ENCODE measurements around the gene PC. TPM values are rescaled to one million over a fixed set of nuclear protein-coding genes. Genes with fewer than 3 reads are reported as not detected.

Gene PC
- total and polyA plus RNA-seq, 9 of the 15 experiments (the other 6 are each of a cell fraction or from before 2014, with no cell fraction given) = 0.94 to 38.0 (median 8.7) TPM

DNA sequence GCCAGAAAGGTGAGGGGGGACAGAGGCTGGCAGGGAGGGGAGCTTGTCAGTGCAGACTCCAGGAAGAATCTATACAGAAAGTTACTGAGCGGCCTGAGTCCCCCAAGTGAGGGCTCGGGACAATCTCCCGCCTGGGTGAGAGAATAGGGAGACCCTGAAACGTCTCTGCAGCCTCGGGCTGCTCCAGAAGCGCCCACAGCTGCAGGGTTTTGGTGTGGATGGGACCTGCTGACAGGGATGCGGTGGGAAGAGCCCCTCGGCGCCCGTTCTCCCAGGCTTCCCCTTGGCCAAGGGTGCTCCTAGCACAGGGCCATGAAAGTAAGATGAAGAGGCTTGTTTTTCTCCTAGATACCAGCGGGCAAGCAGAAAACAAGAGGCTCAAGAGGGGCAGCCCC, 115.7 kb downstream of the PC start:
- CTCF ChIA-PET (ENCODE audit: low intra/inter-chr PET ratio) = no interaction called here

More for the DNA sequence above, 115.7 kb downstream of the PC start:
- WGBS (ENCODE audit: insufficient coverage, low coverage, missing lambda C conversion rate) = 2% methylated on average over 8 of the region's 11 CpGs
- Histone ChIP-seq H3K79me2 (ENCODE audit: control insufficient read depth, insufficient read depth, low read length) (peaks cover 48% of the 10 kb centered on the region), H3K36me3 (ENCODE audit: control insufficient read depth, insufficient read depth, low read length) (peaks cover 48% of the 10 kb centered on the region; the same call in 2 of the 3 replicates), H3K9me3 (replicated peaks; ENCODE audit: control insufficient read depth, insufficient read depth, low read depth, low read length) (no peaks in the 10 kb centered on the region), H3K9me1 (ENCODE audit: control insufficient read depth, insufficient read depth, low read length) (no peaks in the 10 kb centered on the region), H3K4me1 (replicated peaks in 1 of 2; ENCODE audit: control insufficient read depth in 2 of 2, insufficient read depth in 2 of 2, low read length in 2 of 2) (peaks cover 46 to 56% of the 10 kb centered on the region in 2 experiments), H3K27ac (ENCODE audit: extremely low read depth, low read depth, low read length) (peak overlapping the region; percentile 98), H3K4me3 (peak overlapping the region; percentile 99), H3K4me2 (ENCODE audit: insufficient read depth, low read length) (peak overlapping the region; percentile 99), H4K20me1 (replicated peaks; ENCODE audit: control insufficient read depth, insufficient read depth, low read length) (no peaks in the 10 kb centered on the region), H2AFZ (ENCODE audit: low read depth, low read length) (peak overlapping the region; percentile 92; the same call in 1 of the 2 replicates), H3K27me3 (ENCODE audit: control insufficient read depth in 2 of 2, insufficient read depth in 2 of 2, low read length in 2 of 2) (no peaks in the 10 kb centered on the region), H3K9ac (ENCODE audit: insufficient read depth in 1 of 2, low read depth in 2 of 2, low read length in 2 of 2) (peak overlapping the region; percentile 97 to 100)
- BruUV-seq (replicated peaks) = no TSS peak
- DNase-seq (ENCODE audit: extremely low read depth in 1 of 4, low spot score in 3 of 4) (no peak), FAIRE-seq (no peak), ATAC-seq (peak; percentile 15)
- TF ChIP-seq BRF1 (IDR thresholded peaks at IDR 0.05; ENCODE audit: borderline replicate concordance, extremely low read depth, insufficient read length) (no peak), SIN3A (IDR thresholded peaks at IDR 0.05; ENCODE audit: borderline replicate concordance in 2 of 2, control insufficient read depth in 1 of 2, low read depth in 2 of 2, low read length in 2 of 2) (0 out of 4 replicates have a peak, but pooled peaks of 1 of the 2 experiments have one; percentile 4), CHD1 (IDR thresholded peaks at IDR 0.05; ENCODE audit: low read length) (peak; percentile 17)
- TF ChIP-seq, protein P1, sequence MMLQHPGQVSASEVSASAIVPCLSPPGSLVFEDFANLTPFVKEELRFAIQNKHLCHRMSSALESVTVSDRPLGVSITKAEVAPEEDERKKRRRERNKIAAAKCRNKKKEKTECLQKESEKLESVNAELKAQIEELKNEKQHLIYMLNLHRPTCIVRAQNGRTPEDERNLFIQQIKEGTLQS (IDR thresholded peaks at IDR 0.05) = no peak
- TF ChIP-seq, protein P1 (CRISPR knock-in tag; conservative IDR thresholded peaks at IDR 0.05) = 0 out of 2 replicates have a peak, but pooled peaks have one; percentile 5
- intact Hi-C loops (cut with micrococcal nuclease) (loop anchor here (5.0 kb wide), 1 partner anchor 135 kb away; the partner anchor contains the start of gene C11orf86), in situ Hi-C loops (cut with MboI) (no loop called here)
- POLR2A ChIA-PET = interaction anchor here (0.6 to 5.3 kb wide), 8 partner anchors 11 to 1062 kb away, joined by 3 to 58 read pairs (median 4); partner anchors contain the start of gene RBM4B
